A549 (cell line): Measurements from ENCODE around the gene SLC7A10. TPM values are rescaled to one million over a fixed set of nuclear protein-coding genes. Genes with fewer than 3 reads are reported as not detected.
A peak's percentile ranks its signal among the peaks of the same experiment; 100 is the strongest.

Experiments used
- ATAC-seq, 2 experiments: fragments of 200-7000 bp in 1 of 2; fragments of >200 bp in 1 of 2; cut with Nextera tagmentation in 1 of 2; cut with Tn5 transposase in 1 of 2; 3 replicates each; pipeline versions ENCODE4 v1.8.0 to v1.9.1; 2018 to 2020; ENCODE audit warnings: mild to moderate bottlenecking in 1 of 2, moderate library complexity in 1 of 2
- CTCF ChIA-PET: fragments of 300-600 bp; sonication (Branson Sonifier 250); formaldehyde crosslinking; extraction: SDS; loops from one replicate; lab custom pipeline; 2021; ENCODE audit warnings: antibody characterized with exemption, inconsistent platforms; lab: Yijun Ruan, JAX
- POLR2A ChIA-PET: fragments of 350-600 bp; formaldehyde crosslinking; extraction: SDS; loops from one replicate; lab custom pipeline; 2021; ENCODE audit warnings: antibody characterized with exemption, inconsistent platforms; lab: Yijun Ruan, JAX
- DNase-seq, 2 experiments: peaks; one replicate each; pipeline versions ENCODE4 v3.0.0 to v3.0.0-alpha.2; 2011 to 2016; ENCODE audit warnings: low read depth in 1 of 2, low spot score in 1 of 2
- FAIRE-seq: peaks from 2 replicates; lab custom pipeline; 2011; peaks lifted over from hg19 to GRCh38; lab: Jason Lieb, UNC
- H3K27ac ChIP-seq, 2 experiments: fragments of >200 bp; sonication (Bioruptor Twin); formaldehyde crosslinking; 3 replicates each; pipeline ENCODE4 v1.5.1; 2016 to 2017
- H3K4me1 ChIP-seq: fragments of >200 bp; sonication (Bioruptor Twin); formaldehyde crosslinking; 3 replicates; pipeline ENCODE4 v1.6.1; 2016
- H3K4me2 ChIP-seq: fragments of >200 bp; sonication (Bioruptor Twin); formaldehyde crosslinking; 3 replicates; pipeline ENCODE4 v1.6.1; 2016
- H3K4me3 ChIP-seq: fragments of >200 bp; sonication (Bioruptor Twin); formaldehyde crosslinking; 3 replicates; pipeline ENCODE4 v1.5.1; 2016
- H3K9me3 ChIP-seq: fragments of >200 bp; sonication (Bioruptor Twin); formaldehyde crosslinking; 3 replicates; pipeline ENCODE4 v1.6.1; 2016
- BHLHE40 ChIP-seq: IDR thresholded peaks from 2 replicates; pipeline ENCODE4 v1.6.1; 2012; ENCODE audit warnings: low read depth, low read length, inconsistent platforms
- CHD4 ChIP-seq: fragments of 200-600 bp; sonication (generic); IDR thresholded peaks from 2 replicates; pipeline ENCODE4 v1.6.1; 2016; ENCODE audit warnings: antibody characterized with exemption, mild to moderate bottlenecking, borderline replicate concordance
- EHMT2 ChIP-seq: fragments of 200-600 bp; sonication (generic); IDR thresholded peaks from 2 replicates; pipeline ENCODE4 v1.6.1; 2016; ENCODE audit warnings: antibody characterized with exemption, low read depth, mild to moderate bottlenecking, moderate library complexity
- EP300 ChIP-seq, 2 experiments: fragments of >200 bp; sonication (Bioruptor Twin); formaldehyde crosslinking; IDR thresholded peaks; 2 replicates in 1 of 2; 3 replicates in 1 of 2; pipeline ENCODE4 v1.6.1; 2016 to 2017
- FOSB ChIP-seq: fragments of 250-450 bp; sonication (Bioruptor Pico); IDR thresholded peaks from 2 replicates; pipeline ENCODE4 v1.5.0; 2020; ENCODE audit warnings: mild to moderate bottlenecking, moderate library complexity
- FOSL2 ChIP-seq, 2 experiments: fragments of 450-650 bp in 1 of 2; fragments of >200 bp in 1 of 2; sonication (Bioruptor Twin) in 1 of 2; formaldehyde crosslinking; IDR thresholded peaks; 2 replicates each; pipeline versions ENCODE4 v1.5.0 to v1.6.1; 2016 to 2020; ENCODE audit warnings: mild to moderate bottlenecking in 1 of 2, moderate library complexity in 1 of 2
- GATA3 ChIP-seq: IDR thresholded peaks from 2 replicates; pipeline ENCODE4 v1.6.1; 2012; ENCODE audit warnings: borderline replicate concordance
- HDAC2 ChIP-seq: fragments of 200-600 bp; sonication (generic); IDR thresholded peaks from 2 replicates; pipeline ENCODE4 v1.6.1; 2016
- HEYL ChIP-seq: fragments of 250-450 bp; sonication (Bioruptor Pico); IDR thresholded peaks from 2 replicates; pipeline ENCODE4 v1.8.0; 2021; ENCODE audit warnings: mild to moderate bottlenecking, moderate library complexity
- HMGXB4 ChIP-seq: fragments of 250-450 bp; sonication (Bioruptor Pico); IDR thresholded peaks from 2 replicates; pipeline ENCODE4 v1.5.0; 2021; ENCODE audit warnings: mild to moderate bottlenecking, moderate library complexity, borderline replicate concordance
- MAX ChIP-seq: IDR thresholded peaks from 2 replicates; pipeline ENCODE4 v1.6.1; 2012
- MAZ ChIP-seq: fragments of 150-350 bp; IDR thresholded peaks from 2 replicates; pipeline ENCODE4 v1.6.1; 2014; ENCODE audit warnings: antibody characterized with exemption, low read depth, low read length, borderline replicate concordance
- NPAS2 ChIP-seq: fragments of 250-450 bp; sonication (Bioruptor Pico); IDR thresholded peaks from 2 replicates; pipeline ENCODE4 v1.8.0; 2022; ENCODE audit warnings: mild to moderate bottlenecking, moderate library complexity, borderline replicate concordance
- POLR2A ChIP-seq: IDR thresholded peaks from 2 replicates; pipeline ENCODE4 v1.6.1; 2012; ENCODE audit warnings: mild to moderate bottlenecking, low read length
- RAD21 ChIP-seq, 2 experiments: fragments of >200 bp in 1 of 2; sonication (Bioruptor Twin) in 1 of 2; formaldehyde crosslinking in 1 of 2; IDR thresholded peaks in 1 of 2; conservative IDR thresholded peaks in 1 of 2; 2 replicates in 1 of 2; 3 replicates in 1 of 2; pipeline ENCODE4 v1.6.1; 2012 to 2018; ENCODE audit warnings: inconsistent platforms in 1 of 2
- ZSCAN20 ChIP-seq: fragments of 250-450 bp; sonication (Bioruptor Pico); IDR thresholded peaks from 2 replicates; pipeline ENCODE4 v1.8.0; 2022; ENCODE audit warnings: mild to moderate bottlenecking, moderate library complexity
- WGBS: methylation state at CpG from one replicate; pipeline ENCODE4 v1.1.6; 2017; ENCODE audit errors: missing lambda C conversion rate; 5-methylcytosine and 5-hydroxymethylcytosine counted together
- polyA plus RNA-seq, 4 experiments: library from polyadenylated mRNA; depleted of rRNA in 3 of 4; stranded (reverse); fragments of >200 nt; fragmentation: RNase III in 1 of 4; extraction: RNeasy Plus Mini Kit Qiagen cat#74134 plus additional on column Dnase treatment in 1 of 4; gene quantifications; 2 replicates in 3 of 4; 3 replicates in 1 of 4; pipeline ENCODE4 v1.2.3, GENCODE V29; 2011 to 2017
- TF ChIP-seq, protein P1 (sequence below): fragments of >200 bp; sonication (Bioruptor Twin); formaldehyde crosslinking; IDR thresholded peaks from 2 replicates; pipeline ENCODE4 v1.6.1; 2016
- TF ChIP-seq, protein P2 (sequence below): IDR thresholded peaks from 2 replicates; pipeline ENCODE4 v1.6.1; 2012; ENCODE audit warnings: low read depth, borderline replicate concordance
- TF ChIP-seq, protein P3 (sequence below): fragments of >200 bp; sonication (Bioruptor Twin); formaldehyde crosslinking; IDR thresholded peaks from 3 replicates; pipeline ENCODE4 v1.5.1; 2016

Gene SLC7A10
- polyA plus RNA-seq, 2 of the 4 experiments (the other 2 are of a cell fraction): 0.05 to 0.26 TPM

GRCh38 chr19:33215438-33216197 is 10.0 kb downstream of the SLC7A10 start:
- Histone ChIP-seq H3K4me2 (no peak overlapping the region), H3K4me3 (no peak overlapping the region), H3K9me3 (no peaks in the 10 kb centered on the region), H3K4me1 (no peaks in the 10 kb centered on the region), H3K27ac (no peak overlapping the region)
- no peak for TF ChIP-seq RAD21 (conservative IDR thresholded peaks at IDR 0.05 in 1 of 2, IDR thresholded peaks at IDR 0.05 in 1 of 2)
- TF ChIP-seq NPAS2: no peak
- TF ChIP-seq EP300 (IDR thresholded peaks at IDR 0.05): no peak
- TF ChIP-seq GATA3: no peak
- TF ChIP-seq, protein P1, sequence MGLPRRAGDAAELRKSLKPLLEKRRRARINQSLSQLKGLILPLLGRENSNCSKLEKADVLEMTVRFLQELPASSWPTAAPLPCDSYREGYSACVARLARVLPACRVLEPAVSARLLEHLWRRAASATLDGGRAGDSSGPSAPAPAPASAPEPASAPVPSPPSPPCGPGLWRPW: no peak
- TF ChIP-seq FOSL2 (IDR thresholded peaks at IDR 0.05): no peak
- no peak for TF ChIP-seq FOSL2 (CRISPR knock-in tag; IDR thresholded peaks at IDR 0.05)
- TF ChIP-seq HEYL (CRISPR knock-in tag): no peak
- TF ChIP-seq POLR2A: no peak
- TF ChIP-seq HDAC2: no peak
- TF ChIP-seq MAZ: no peak
- TF ChIP-seq, protein P2, sequence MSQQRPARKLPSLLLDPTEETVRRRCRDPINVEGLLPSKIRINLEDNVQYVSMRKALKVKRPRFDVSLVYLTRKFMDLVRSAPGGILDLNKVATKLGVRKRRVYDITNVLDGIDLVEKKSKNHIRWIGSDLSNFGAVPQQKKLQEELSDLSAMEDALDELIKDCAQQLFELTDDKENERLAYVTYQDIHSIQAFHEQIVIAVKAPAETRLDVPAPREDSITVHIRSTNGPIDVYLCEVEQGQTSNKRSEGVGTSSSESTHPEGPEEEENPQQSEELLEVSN: no peak
- TF ChIP-seq, protein P3, sequence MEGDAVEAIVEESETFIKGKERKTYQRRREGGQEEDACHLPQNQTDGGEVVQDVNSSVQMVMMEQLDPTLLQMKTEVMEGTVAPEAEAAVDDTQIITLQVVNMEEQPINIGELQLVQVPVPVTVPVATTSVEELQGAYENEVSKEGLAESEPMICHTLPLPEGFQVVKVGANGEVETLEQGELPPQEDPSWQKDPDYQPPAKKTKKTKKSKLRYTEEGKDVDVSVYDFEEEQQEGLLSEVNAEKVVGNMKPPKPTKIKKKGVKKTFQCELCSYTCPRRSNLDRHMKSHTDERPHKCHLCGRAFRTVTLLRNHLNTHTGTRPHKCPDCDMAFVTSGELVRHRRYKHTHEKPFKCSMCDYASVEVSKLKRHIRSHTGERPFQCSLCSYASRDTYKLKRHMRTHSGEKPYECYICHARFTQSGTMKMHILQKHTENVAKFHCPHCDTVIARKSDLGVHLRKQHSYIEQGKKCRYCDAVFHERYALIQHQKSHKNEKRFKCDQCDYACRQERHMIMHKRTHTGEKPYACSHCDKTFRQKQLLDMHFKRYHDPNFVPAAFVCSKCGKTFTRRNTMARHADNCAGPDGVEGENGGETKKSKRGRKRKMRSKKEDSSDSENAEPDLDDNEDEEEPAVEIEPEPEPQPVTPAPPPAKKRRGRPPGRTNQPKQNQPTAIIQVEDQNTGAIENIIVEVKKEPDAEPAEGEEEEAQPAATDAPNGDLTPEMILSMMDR: no peak
- TF ChIP-seq MAX: no peak
- TF ChIP-seq EHMT2: no peak
- TF ChIP-seq ZSCAN20 (CRISPR knock-in tag): no peak
- no peak for TF ChIP-seq CHD4
- no peak for TF ChIP-seq HMGXB4 (CRISPR knock-in tag)
- TF ChIP-seq BHLHE40: no peak
- no peak for TF ChIP-seq FOSB
- POLR2A ChIA-PET: interaction anchor here (1.1 kb wide), 1 partner anchor 869 kb away, joined by 3 read pairs; no protein-coding TSS in a partner anchor
- no peak for ATAC-seq
- no peak for DNase-seq
- CTCF ChIA-PET: interaction anchor here (1.4 to 7.5 kb wide), 6 partner anchors 9 to 31 kb away, joined by 5 to 44 read pairs (median 18); partner anchors contain the start of gene SLC7A10
- no peak for FAIRE-seq
- 83% methylated on average over 19 of the region's 19 CpGs for WGBS

- TF ChIP-seq NPAS2: no peak
- no peak for TF ChIP-seq MAX
- TF ChIP-seq, protein P3: peak; percentile 47
- peak; percentile 25 to 48; a peak in 3 of 5 replicates for TF ChIP-seq RAD21 (conservative IDR thresholded peaks at IDR 0.05 in 1 of 2, IDR thresholded peaks at IDR 0.05 in 1 of 2)
- Histone ChIP-seq H3K27ac (no peak overlapping the region), H3K9me3 (no peaks in the 10 kb centered on the region), H3K4me3 (no peak overlapping the region), H3K4me2 (no peak overlapping the region), H3K4me1 (no peaks in the 10 kb centered on the region)
- ChIA-PET POLR2A (interaction anchor here (0.6 kb wide), 1 partner anchor 8 kb away, joined by 8 read pairs; no protein-coding TSS in a partner anchor), CTCF (interaction anchor here (0.6 to 7.5 kb wide), 17 partner anchors 10 to 589 kb away, joined by 3 to 44 read pairs (median 4); partner anchors contain the start of gene SLC7A10)
- DNase-seq (peak; percentile 66 to 72), ATAC-seq (peak; percentile 48 to 76; a peak in 5 of 6 replicates), FAIRE-seq (peak; percentile 95)
- 63% methylated on average over 6 of the region's 6 CpGs for WGBS
Observed at GRCh38 chr19:33214596-33214995, 11.1 kb downstream of the SLC7A10 start.
